CD4-positive, alpha-beta T cell treated with Interleukin-21 for 1 hour (primary cell): Measurements from ENCODE around the gene EIF2B2.
"Not testable (repeated sequence)": the region's sequence is repeated elsewhere in the genome, so short reads cannot be mapped to it uniquely, and the experiment has no call there.

Experiments used
- DNase-seq: peaks from one replicate; pipeline ENCODE4 v3.0.0-alpha.2; 2020

EIF2B2 gene

GRCh38 chr14:74974364-74975058 lies 28.2 kb upstream of the EIF2B2 start:
- no peak for DNase-seq

DNA sequence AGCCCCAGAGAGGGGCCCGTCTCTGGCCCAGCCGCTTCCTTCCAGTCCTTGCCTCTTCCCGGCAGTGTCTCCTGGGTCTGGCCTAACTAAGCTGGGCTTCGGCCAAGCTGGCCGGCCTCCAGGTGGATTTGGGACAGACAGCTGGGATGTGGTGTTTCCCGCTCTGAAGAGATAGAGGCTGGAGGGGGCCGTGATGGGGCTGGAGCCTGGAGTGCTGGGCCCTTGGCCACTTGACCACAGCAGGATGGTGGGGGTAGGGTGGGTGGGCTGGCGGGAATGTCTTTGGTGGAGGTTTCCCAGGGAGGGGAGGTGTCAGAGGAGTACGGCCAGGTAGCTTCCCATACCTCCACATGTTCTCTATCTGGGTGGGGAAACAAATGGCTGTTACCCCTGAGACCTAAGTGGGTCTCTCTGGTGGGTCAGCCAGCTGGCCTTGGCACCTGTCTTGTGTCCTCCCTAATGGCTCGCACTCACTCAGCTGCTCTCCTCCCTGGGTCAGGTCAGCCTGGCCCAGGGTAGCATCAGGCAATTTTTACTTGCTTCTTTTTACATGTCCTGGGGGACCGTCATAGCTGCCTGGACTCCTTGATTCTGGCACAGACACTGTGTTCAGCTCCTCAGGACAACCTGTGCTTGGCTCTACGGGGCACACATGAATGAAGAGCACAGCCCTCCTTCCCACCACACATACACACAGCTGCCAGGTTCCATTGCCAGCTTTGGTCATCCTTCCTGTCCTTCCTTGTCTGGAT lies 27.5 kb upstream of the EIF2B2 start:
- no peak for DNase-seq

- DNase-seq: no peak
Measured at GRCh38 chr14:74976264-74977113, 26.2 kb upstream of the EIF2B2 start.

GRCh38 chr14:74977164-74977900 lies 25.4 kb upstream of the EIF2B2 start:
- no peak for DNase-seq

DNA sequence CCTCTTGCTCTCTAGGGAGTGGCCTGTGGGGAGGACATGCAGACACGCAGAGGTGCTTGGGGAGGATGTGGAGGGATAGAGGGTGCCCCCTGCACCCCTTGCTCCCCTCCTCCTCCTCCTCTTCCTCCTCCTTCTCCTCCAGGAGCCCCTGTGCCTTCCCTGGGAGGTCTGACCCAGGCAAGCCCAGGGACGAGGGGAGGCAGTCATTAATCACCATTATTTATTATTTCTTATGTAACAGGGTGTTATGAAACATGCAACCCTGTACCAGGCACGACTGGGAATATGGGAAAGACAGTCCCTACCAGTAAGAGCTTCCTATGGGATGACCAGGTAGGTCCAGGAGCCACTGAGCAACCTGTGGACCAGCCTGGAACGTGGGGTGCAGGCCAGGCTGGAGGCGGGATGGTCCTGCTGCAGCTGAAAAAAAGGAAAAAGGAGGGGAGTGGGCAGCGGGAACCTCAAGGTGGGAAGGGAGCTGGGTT lies 24.8 kb upstream of the EIF2B2 start:
- DNase-seq: no peak

GRCh38 chr14:74978416-74978947 lies 24.2 kb upstream of the EIF2B2 start:
- no peak for DNase-seq

GRCh38 chr14:74979029-74979428 lies 23.7 kb upstream of the EIF2B2 start:
- no peak for DNase-seq

DNA sequence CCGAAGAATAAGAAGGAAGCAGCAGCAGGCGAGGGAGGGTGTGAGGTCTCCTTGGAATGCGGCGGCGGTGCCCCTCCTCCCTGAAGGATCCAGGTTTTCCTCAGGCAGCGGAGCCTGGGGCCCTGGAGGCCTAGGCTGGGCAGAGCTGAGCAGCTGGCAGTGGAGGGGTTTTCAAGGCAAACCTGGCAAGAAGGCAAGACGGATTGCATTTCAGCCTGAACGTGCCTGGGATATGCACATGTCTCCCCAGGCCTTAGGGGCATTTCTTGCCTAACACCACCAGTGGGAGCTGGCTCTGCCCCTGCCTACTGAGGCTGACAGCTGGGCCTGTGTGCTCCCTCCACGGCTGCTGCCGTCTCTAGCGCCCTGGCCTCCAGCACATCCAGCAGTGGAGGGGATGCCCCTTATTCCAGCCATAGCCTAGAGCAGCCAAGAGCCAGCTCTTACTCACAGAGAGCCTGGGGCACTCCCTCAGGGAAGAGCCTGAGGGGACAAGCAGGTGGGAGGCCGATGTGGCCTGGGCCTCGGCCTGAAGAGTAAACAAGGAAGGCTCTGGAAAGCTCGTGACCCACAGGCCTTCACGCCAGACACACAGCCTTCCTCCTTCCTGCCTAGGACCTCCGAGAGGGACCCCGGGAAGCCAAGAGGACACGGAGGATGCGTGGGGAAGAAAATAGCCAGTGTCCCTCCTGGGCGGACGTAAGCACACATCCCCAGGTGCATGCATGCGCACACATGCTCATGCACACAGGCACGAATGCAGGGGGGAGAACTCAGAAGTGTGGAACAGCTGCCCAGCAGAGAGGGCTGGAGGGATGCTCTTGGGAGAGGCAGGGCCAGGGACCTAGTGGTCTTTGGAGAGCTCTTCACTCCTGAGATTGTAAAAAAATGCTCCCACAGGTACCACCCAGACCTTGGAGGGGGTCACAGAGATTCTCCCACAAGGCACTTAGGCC lies 23.0 kb upstream of the EIF2B2 start:
- DNase-seq: no peak

GRCh38 chr14:74980398-74980730 lies 22.4 kb upstream of the EIF2B2 start:
- no peak for DNase-seq

DNA sequence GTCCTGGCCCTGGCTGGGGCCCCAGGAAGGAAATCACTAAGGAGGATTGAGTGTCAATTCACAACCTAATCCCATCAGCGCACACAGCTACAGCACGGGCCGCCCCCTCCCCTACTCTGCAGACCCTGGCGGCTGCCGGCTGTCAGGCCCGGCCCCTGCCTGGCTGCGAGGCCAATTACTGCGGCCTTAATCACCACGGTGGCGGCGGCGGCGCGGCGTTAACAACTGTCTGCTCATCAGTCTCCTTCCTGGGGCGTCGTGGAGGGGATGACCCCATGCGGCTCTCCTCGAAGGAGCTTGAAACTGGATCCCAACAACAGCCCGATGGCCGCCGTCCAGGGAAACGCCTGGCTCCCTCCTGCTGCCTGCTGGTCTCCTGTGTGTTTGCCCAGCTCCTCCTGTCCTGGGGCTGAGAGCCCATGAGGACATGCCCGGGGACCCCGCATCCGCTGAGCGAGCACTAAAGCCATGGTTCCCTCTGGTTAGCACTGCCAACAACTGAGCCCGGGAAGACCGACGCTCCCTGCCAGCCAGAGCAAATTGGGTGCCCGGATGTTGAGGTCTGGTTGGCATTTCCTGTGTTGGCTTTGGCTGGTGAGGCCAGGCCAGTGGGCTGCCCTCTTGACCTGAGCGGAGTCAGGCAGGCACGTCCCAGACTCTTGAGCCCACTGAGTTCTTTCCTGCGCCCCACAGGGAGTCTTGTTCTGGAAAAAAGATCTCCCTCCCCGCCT lies 21.8 kb upstream of the EIF2B2 start:
- no peak for DNase-seq

- DNase-seq: no peak
Measured at GRCh38 chr14:74981462-74981782, 21.3 kb upstream of the EIF2B2 start.

GRCh38 chr14:74981833-74982232 lies 20.9 kb upstream of the EIF2B2 start:
- DNase-seq: no peak

- no peak for DNase-seq
Measured at GRCh38 chr14:74982661-74983060, 20.1 kb upstream of the EIF2B2 start.

- DNase-seq: no peak
Measured at GRCh38 chr14:74983343-74983742, 19.4 kb upstream of the EIF2B2 start.

DNA sequence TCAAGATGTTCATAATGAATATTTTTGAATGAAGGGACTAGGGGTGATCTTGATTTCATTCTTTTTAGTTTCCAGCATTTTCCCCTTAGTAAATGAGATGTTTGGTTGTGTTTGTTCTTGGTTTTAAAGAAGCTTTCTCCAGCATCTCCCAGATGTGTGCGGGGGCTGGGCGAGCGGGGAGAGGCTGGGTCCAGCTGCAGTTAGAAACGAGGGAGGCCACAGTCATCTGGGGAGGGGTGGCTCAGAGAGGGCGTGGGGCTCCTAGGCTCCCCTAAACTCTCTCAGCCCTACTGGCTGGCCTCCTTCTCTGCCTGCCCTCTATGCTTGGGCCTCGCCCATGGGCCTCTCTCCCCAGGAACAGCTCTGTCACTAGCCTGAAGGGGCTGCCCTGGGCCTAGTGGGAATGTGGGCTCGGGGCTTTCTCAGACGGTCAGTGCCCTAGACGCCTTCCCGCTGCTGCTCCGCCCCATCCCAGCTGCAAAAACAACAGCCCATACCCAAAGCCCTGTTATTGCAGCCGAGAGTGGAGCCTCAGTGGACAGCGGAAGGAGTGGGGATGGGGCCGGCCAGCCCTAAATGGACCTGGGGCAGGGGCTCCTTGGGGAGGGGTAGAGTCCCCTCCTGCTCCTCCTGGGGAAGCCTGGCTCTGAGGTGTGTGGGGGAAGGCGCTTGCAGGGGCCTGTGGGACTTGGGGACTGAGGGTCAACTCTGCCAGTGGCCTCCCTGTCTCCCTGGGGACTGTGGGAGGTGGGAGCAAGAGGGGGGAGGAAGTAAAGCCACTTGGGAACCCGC lies 18.3 kb upstream of the EIF2B2 start:
- DNase-seq: no peak

DNA sequence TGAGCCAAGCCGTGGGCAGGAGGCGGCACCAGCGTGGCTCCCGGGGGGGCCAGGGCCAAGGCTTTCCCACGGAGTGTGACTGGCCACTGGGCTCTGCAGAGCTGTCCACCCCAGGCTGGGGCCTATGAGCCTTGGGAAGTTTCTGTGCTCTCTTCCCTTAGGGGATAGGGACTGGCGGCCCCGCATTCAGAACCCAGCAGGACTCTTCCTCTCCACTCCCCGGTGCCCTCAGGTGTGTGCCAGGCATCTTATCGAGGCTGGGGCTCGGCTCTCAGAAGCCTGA lies 17.8 kb upstream of the EIF2B2 start:
- no peak for DNase-seq

DNA sequence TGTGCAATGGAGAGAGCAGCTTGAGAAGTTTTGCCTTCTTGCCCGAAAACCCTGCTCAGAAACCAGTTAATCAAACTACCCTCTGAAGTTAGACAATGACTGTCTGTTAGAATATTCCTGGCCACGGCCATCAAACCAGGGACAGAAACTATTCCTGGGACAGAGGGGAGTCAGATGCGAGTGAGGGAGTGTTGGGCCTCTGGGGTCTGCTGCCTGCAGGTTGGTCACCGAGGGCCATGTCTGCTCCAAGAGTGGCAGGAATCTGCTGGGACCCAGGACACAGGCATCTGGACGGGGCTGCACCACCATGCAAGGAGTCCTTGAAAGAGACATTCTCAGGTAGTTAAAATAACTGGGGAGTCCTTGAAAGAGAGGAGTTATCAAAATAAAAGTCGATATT lies 16.9 kb upstream of the EIF2B2 start:
- DNase-seq: no peak

DNA sequence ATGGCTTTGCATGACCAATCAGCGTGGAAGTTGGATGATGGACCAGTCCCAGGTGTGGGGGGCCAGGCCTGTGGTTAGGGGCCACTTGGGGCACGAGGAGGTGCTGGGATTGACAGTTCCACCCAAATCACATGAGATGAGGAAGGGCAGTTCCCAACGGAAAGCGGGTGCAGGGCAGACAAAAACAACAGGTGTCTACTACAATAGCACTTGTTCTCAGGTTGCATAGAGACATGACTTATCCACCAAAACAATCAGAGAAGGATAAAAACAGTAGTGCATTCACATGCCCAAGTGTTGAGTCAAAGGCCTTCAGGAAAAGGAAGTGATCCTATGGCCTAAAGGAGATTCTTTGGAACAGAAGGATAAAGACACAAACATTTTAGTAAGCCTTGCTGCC lies 14.6 kb upstream of the EIF2B2 start:
- DNase-seq: no peak

- no peak for DNase-seq
Measured at GRCh38 chr14:74988993-74989392, 13.7 kb upstream of the EIF2B2 start.

DNA sequence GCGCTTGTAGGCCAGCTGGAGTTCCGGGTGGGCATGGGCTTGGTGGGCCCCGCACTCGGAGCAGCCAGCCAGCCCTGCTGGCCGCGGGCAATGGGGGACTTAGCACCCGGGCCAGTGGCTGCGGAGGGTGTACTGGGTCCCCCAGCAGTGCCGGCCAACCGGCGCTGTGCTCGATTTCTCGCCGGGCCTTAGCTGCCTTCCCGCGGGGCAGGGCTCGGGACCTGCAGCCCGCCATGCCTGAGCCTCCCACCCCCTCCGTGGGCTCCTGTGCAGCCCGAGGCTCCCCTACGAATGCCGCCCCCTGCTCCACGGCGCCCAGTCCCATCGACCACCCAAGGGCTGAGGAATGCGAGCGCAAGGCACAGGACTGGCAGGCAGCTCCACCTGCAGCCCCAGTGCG lies 8.5 kb upstream of the EIF2B2 start:
- not testable (repeated sequence) for DNase-seq
